H1 (cell line): Measurements from ENCODE around the gene OXCT2. TPM values are rescaled to one million over a fixed set of nuclear protein-coding genes. Genes with fewer than 3 reads are reported as not detected.

Source experiments
- CHD2 ChIP-seq: IDR thresholded peaks from 2 replicates; pipeline ENCODE4 v1.6.1; 2012; ENCODE audit warnings: low read length, improper control_type of control experiment
- POU5F1 ChIP-seq: IDR thresholded peaks from 2 replicates; pipeline ENCODE4 v1.6.1; 2011; ENCODE audit warnings: low read depth, mild to moderate bottlenecking, low read length, moderate library complexity
- TAF1 ChIP-seq: IDR thresholded peaks from 2 replicates; pipeline ENCODE4 v1.6.1; 2011; ENCODE audit warnings: mild to moderate bottlenecking, low read depth, low read length
- TEAD4 ChIP-seq: IDR thresholded peaks from 2 replicates; pipeline ENCODE4 v1.6.1; 2012; ENCODE audit warnings: low read depth, low read length, inconsistent platforms, mixed read lengths
- YY1 ChIP-seq: IDR thresholded peaks from 2 replicates; pipeline ENCODE4 v1.6.1; 2011; ENCODE audit warnings: low read depth, mild to moderate bottlenecking, low read length
- polyA plus RNA-seq, 7 experiments: library from polyadenylated mRNA; depleted of rRNA in 3 of 7; stranded (reverse) in 5 of 7; unstranded in 2 of 7; fragments of >200 nt in 5 of 7; fragments of 200-250 nt in 2 of 7; gene quantifications; 1 replicate in 5 of 7; 2 replicates in 1 of 7; 4 replicates in 1 of 7; pipeline versions ENCODE4 v1.2.1 to v1.2.3, GENCODE V29; 2011 to 2013; ENCODE audit warnings: missing spikeins in 2 of 7, mixed read lengths in 2 of 7
- total RNA-seq: library from RNA; stranded (reverse); fragmentation: NEBNext Ultra II Directional; extraction: Animal tissue kit (Norgen Biotek cat#: 25700); gene quantifications from 2 replicates; pipeline ENCODE4 v1.2.1, GENCODE V29; 2021

OXCT2 gene
- total and polyA plus RNA-seq, 2 of the 8 experiments (the other 6 are each of a cell fraction or from before 2014, with no cell fraction given), result 2.6 to 2.9 TPM

DNA sequence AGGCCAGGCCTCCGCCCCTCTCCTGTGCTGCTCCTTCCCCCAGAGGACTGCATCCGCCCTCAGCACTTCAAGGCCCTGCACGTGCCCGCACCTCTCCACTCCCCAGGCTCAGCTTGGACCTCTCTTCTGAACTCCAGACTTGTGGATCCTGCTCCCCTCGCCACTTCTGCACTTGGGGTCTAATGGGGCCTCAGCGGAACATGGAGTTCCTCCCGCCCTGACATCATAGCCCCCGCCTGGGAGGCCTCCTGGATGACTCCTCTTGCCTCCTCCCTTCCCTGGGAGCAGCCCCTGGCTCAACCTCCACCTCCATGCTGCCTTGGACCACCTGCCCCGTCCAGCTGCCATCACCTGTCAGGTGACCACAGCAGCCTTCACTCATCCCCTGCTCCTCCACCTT is 10.1 kb downstream of the OXCT2 start (continued):
- TF ChIP-seq YY1, result no peak
- TF ChIP-seq POU5F1, result no peak
- TF ChIP-seq CHD2, result no peak
- TF ChIP-seq TEAD4, result no peak
- TF ChIP-seq TAF1, result no peak
